HepG2 (cell line): ENCODE results near the gene ENGASE. TPM values are rescaled to one million over a fixed set of nuclear protein-coding genes. Genes with fewer than 3 reads are reported as not detected.

Source experiments
- DPF2 ChIP-seq: sonication (generic); formaldehyde crosslinking; IDR thresholded peaks from 2 replicates; pipeline ENCODE4 v1.4.0; 2020; ENCODE audit warnings: mild to moderate bottlenecking, low read depth, missing genetic modification reagents, borderline replicate concordance
- EZH2 ChIP-seq: conservative IDR thresholded peaks from 2 replicates; pipeline ENCODE4 v1.6.1; 2012; ENCODE audit warnings: mild to moderate bottlenecking, low read depth, low read length, moderate library complexity
- HIC2 ChIP-seq: sonication (generic); formaldehyde crosslinking; IDR thresholded peaks from 2 replicates; pipeline ENCODE4 v1.9.0; 2022; ENCODE audit warnings: low read depth, missing genetic modification reagents
- HNRNPUL1 ChIP-seq: fragments of 200-400 bp; formaldehyde crosslinking; IDR thresholded peaks from 2 replicates; pipeline ENCODE4 v1.6.1; 2017; ENCODE audit warnings: low read depth, mild to moderate bottlenecking, low read length, moderate library complexity
- IRF2 ChIP-seq: IDR thresholded peaks from 2 replicates; pipeline ENCODE4 v1.6.1; 2018; ENCODE audit warnings: missing genetic modification reagents, missing compliant biosample characterization
- IRX3 ChIP-seq: sonication (generic); formaldehyde crosslinking; IDR thresholded peaks from 2 replicates; pipeline ENCODE4 v1.8.1; 2023; ENCODE audit warnings: mild to moderate bottlenecking, low read depth, missing genetic modification reagents, borderline replicate concordance
- KDM1A ChIP-seq: IDR thresholded peaks from 2 replicates; pipeline ENCODE4 v1.6.1; 2016; ENCODE audit warnings: missing compliant biosample characterization
- PAX8 ChIP-seq: sonication (generic); formaldehyde crosslinking; IDR thresholded peaks from 2 replicates; pipeline ENCODE4 v1.8.0; 2022; ENCODE audit warnings: mild to moderate bottlenecking, missing genetic modification reagents, borderline replicate concordance
- RAD21 ChIP-seq: fragments of 450-650 bp; formaldehyde crosslinking; IDR thresholded peaks from 2 replicates; pipeline ENCODE4 v1.5.0; 2020; ENCODE audit warnings: mild to moderate bottlenecking
- RXRB ChIP-seq: IDR thresholded peaks from 2 replicates; pipeline ENCODE4 v1.6.1; 2016; ENCODE audit warnings: borderline replicate concordance, missing genetic modification reagents, missing compliant biosample characterization
- SIX1 ChIP-seq: sonication (generic); formaldehyde crosslinking; IDR thresholded peaks from 2 replicates; pipeline ENCODE4 v1.4.0; 2020; ENCODE audit warnings: missing genetic modification reagents, borderline replicate concordance
- SP5 ChIP-seq: IDR thresholded peaks from 2 replicates; pipeline ENCODE4 v1.6.1; 2016; ENCODE audit warnings: low read depth, borderline replicate concordance
- ZBTB44 ChIP-seq: sonication (generic); formaldehyde crosslinking; IDR thresholded peaks from 2 replicates; pipeline ENCODE4 v1.4.0; 2020; ENCODE audit warnings: missing genetic modification reagents
- ZHX2 ChIP-seq, 2 experiments: sonication (generic) in 1 of 2; formaldehyde crosslinking in 1 of 2; IDR thresholded peaks; 2 replicates each; pipeline versions ENCODE4 v1.6.1 to v1.9.0; 2014 to 2022; ENCODE audit warnings: antibody characterized with exemption in 1 of 2, borderline replicate concordance in 1 of 2, inconsistent platforms in 1 of 2, low read depth in 1 of 2, missing genetic modification reagents in 1 of 2
- ZNF264 ChIP-seq: sonication (generic); formaldehyde crosslinking; IDR thresholded peaks from 2 replicates; pipeline ENCODE4 v1.4.0; 2020; ENCODE audit warnings: missing genetic modification reagents
- ZNF335 ChIP-seq: sonication (generic); formaldehyde crosslinking; IDR thresholded peaks from 2 replicates; pipeline ENCODE4 v1.4.0; 2020; ENCODE audit warnings: missing genetic modification reagents
- ZNF513 ChIP-seq: sonication (generic); formaldehyde crosslinking; conservative IDR thresholded peaks from 2 replicates; pipeline ENCODE4 v1.5.0; 2020; ENCODE audit warnings: missing genetic modification reagents
- polyA plus RNA-seq, 8 experiments: library from polyadenylated mRNA; depleted of rRNA in 3 of 8; stranded (reverse) in 7 of 8; unstranded in 1 of 8; fragments of >200 nt; fragmentation: Illumina TruSeq in 4 of 8; extraction: Trizol in 4 of 8; gene quantifications; 2 replicates each; pipeline versions ENCODE4 v1.2.1 to v1.2.3, GENCODE V29; 2011 to 2016; ENCODE audit warnings: low read depth in 4 of 8, missing spikeins in 1 of 8, mixed read lengths in 1 of 8; ENCODE audit not compliant: insufficient read depth in 1 of 8
- total RNA-seq, 5 experiments: library from RNA; depleted of rRNA; stranded (reverse); fragments of >200 nt; fragmentation: Illumina TruSeq; extraction: Trizol; gene quantifications; 2 replicates each; pipeline ENCODE4 v1.2.3, GENCODE V29; 2016; ENCODE audit warnings: low read depth in 1 of 5

ENGASE gene
- total and polyA plus RNA-seq, 2 of the 13 experiments (the other 11 are each of a cell fraction or from before 2014, with no cell fraction given) = 10.6 to 18.1 TPM

GRCh38 chr17:79026376-79027273 is 48.0 kb upstream of the ENGASE start (continued):
- TF ChIP-seq HIC2 (CRISPR knock-in tag) = peak; percentile 92
- TF ChIP-seq IRF2 = peak; percentile 74
- TF ChIP-seq ZNF335 = no peak; the same call in 1 of the 2 replicates
- TF ChIP-seq RXRB (CRISPR knock-in tag) = peak; percentile 90
- peak; percentile 25; the same call in 1 of the 2 replicates for TF ChIP-seq RAD21 (CRISPR knock-in tag)
- TF ChIP-seq ZBTB44 = no peak; the same call in 1 of the 2 replicates
- TF ChIP-seq PAX8 (CRISPR knock-in tag) = no peak
- peak; percentile 59; the same call in 1 of the 2 replicates for TF ChIP-seq SP5 (CRISPR knock-in tag)
- TF ChIP-seq EZH2 = no peak
- TF ChIP-seq SIX1 (CRISPR knock-in tag) = 0 out of 2 replicates have a peak, but pooled peaks have one; percentile 25
- TF ChIP-seq IRX3 (CRISPR knock-in tag) = no peak
- TF ChIP-seq ZNF264 = peak; percentile 85
- peak; percentile 76; the same call in 1 of the 2 replicates for TF ChIP-seq ZNF513
- no peak for TF ChIP-seq HNRNPUL1
- peak; percentile 98 for TF ChIP-seq DPF2
- no peak for TF ChIP-seq ZHX2 (IDR thresholded peaks at IDR 0.05; ENCODE audit: low read depth)
- TF ChIP-seq ZHX2 (CRISPR knock-in tag; IDR thresholded peaks at IDR 0.05; ENCODE audit: borderline replicate concordance) = no peak
- TF ChIP-seq KDM1A (CRISPR knock-in tag) = no peak; the same call in 1 of the 2 replicates
